HUES48 (cell line): Measurements from ENCODE around the gene PHF3.

Source experiments
- H3K27ac ChIP-seq: one replicate; pipeline ENCODE4 v1.7.0; 2013; ENCODE audit warnings: low read depth, low read length, inconsistent platforms
- H3K27me3 ChIP-seq: 2 replicates; pipeline ENCODE4 v1.6.1; 2013; ENCODE audit warnings: mild to moderate bottlenecking, low read length; ENCODE audit not compliant: control insufficient read depth, insufficient read depth
- H3K36me3 ChIP-seq: 2 replicates; pipeline ENCODE4 v1.6.1; 2013; ENCODE audit warnings: low read length; ENCODE audit not compliant: control insufficient read depth, insufficient read depth
- H3K4me1 ChIP-seq: 2 replicates; pipeline ENCODE4 v1.6.1; 2013; ENCODE audit warnings: mild to moderate bottlenecking, low read length; ENCODE audit not compliant: control insufficient read depth, insufficient read depth
- H3K4me3 ChIP-seq: 2 replicates; pipeline ENCODE4 v1.5.1; 2013; ENCODE audit warnings: mild to moderate bottlenecking, low read depth, low read length
- H3K9ac ChIP-seq: 2 replicates; pipeline ENCODE4 v1.6.1; 2013; ENCODE audit warnings: mild to moderate bottlenecking, low read depth, low read length, moderate library complexity
- H3K9me3 ChIP-seq: 2 replicates; pipeline ENCODE4 v1.6.1; 2013; ENCODE audit warnings: low read length; ENCODE audit not compliant: control insufficient read depth, insufficient read depth

The PHF3 gene

DNA sequence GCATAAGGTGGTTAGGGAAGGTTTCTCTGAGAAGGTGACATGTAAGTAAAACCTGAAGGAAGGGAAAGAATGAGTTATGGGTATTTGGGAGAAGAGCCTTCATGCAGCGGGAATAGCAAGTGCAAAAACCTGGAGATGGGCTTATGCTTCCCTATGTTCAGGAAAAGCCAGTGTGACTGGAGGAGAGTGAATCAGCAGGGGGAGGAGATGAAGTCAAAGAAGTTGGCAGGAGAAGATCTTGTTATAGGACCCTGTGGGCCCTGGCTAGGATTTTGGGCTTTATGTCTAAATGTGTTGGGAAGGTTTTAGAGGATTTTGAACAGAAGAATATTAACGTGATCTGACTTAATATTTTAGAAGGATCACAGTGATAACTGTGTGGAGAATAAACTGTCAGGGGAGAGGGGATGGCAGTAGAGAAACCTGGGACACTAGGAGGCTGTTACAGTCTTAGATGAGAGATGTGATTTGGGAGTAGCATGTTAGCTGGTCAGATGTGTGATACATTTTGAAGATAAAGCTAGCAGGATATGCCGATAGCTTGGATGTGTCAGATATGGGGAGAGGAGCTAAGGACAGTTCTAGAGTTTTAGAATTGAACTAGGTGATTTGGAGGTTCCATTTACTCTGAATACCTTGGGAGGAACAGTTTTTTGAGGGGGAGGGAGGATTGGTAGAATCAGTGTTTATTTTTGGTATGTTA lies 41.0 kb downstream of the PHF3 start:
- Histone ChIP-seq H3K9me3 (no peaks in the 10 kb centered on the region), H3K36me3 (peaks cover 15% of the 10 kb centered on the region), H3K27me3 (no peaks in the 10 kb centered on the region), H3K9ac (no peak overlapping the region), H3K27ac (no peak overlapping the region), H3K4me3 (no peak overlapping the region), H3K4me1 (peaks cover 37% of the 10 kb centered on the region)

GRCh38 chr6:63677282-63677681 lies 41.7 kb downstream of the PHF3 start:
- Histone ChIP-seq H3K4me1 (peaks cover 37% of the 10 kb centered on the region), H3K36me3 (peaks cover 15% of the 10 kb centered on the region), H3K27ac (no peak overlapping the region), H3K4me3 (no peak overlapping the region), H3K27me3 (no peaks in the 10 kb centered on the region), H3K9me3 (no peaks in the 10 kb centered on the region), H3K9ac (no peak overlapping the region)

- Histone ChIP-seq H3K36me3 (peaks cover 54% of the 10 kb centered on the region), H3K9ac (no peak overlapping the region), H3K4me3 (no peak overlapping the region), H3K9me3 (no peaks in the 10 kb centered on the region), H3K27ac (no peak overlapping the region), H3K4me1 (0 out of 2 replicates have a peak, but pooled peaks cover 4% of the 10 kb centered on the region), H3K27me3 (no peaks in the 10 kb centered on the region)
These were observed 47.5 kb downstream of the PHF3 start for GRCh38 chr6:63683071-63683603.

DNA sequence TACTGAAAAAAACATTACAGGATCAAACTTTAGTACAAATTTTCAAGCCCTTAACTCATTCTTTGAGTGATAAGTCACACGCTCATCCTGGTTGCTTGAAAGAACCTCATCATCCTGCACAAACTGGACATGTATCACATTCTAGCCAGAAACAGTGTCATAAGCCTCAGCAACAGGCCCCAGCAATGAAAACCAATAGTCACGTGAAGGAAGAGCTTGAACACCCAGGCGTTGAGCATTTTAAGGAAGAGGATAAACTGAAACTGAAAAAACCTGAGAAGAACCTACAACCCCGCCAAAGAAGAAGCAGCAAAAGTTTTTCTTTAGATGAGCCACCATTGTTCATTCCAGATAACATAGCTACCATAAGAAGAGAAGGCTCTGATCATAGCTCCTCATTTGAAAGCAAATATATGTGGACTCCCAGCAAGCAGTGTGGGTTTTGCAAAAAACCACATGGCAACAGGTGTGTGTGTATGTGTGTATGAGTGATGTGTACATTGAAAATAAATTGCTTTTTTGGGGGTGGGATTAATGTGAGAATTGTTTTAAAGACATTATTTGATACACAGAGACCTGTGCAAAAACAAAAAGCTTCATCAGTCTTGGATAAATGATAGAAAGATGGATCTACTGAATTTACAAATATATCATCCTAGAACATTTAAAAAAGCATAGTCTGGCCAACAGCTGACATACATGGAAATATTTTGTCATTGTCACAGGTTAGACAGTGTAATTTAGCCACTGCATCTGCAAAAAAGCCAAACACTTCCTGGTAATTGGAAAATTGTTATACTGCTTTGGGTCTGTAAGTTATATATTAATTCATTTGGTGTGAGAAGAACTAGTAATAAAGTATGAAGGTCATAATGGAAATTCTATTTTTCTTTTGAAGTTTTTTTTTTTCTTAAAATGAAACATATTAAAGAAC lies 50.1 kb downstream of the PHF3 start:
- H3K9ac ChIP-seq = no peak overlapping the region
- H3K4me3 ChIP-seq = no peak overlapping the region
- H3K36me3 ChIP-seq = peaks cover 44% of the 10 kb centered on the region
- no peaks in the 10 kb centered on the region for H3K4me1 ChIP-seq
- H3K9me3 ChIP-seq = no peaks in the 10 kb centered on the region
- no peak overlapping the region for H3K27ac ChIP-seq
- H3K27me3 ChIP-seq = no peaks in the 10 kb centered on the region

- Histone ChIP-seq H3K9ac (no peak overlapping the region), H3K9me3 (no peaks in the 10 kb centered on the region), H3K4me3 (no peak overlapping the region), H3K4me1 (no peaks in the 10 kb centered on the region), H3K27ac (no peak overlapping the region), H3K27me3 (no peaks in the 10 kb centered on the region), H3K36me3 (peaks cover 34% of the 10 kb centered on the region)
These were observed 53.8 kb downstream of the PHF3 start for GRCh38 chr6:63689421-63689820.

DNA sequence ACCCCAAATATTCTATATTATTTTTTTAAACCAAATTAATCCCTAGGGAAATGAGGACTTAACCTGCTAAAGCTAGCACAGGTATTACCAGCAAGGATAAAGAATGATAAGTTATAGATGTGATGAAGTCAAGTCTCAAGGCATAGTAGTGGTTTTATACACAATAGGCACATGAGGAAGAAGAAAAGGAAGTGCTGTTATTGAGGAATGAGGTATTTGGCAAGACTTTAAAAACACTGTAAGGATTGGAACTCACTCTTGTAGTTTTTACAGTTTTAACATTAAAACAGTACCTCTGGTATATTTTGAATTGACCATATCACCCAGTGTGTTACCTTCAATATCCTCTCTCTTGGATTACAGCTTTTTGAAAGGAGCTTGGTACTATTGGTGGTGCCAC lies 54.6 kb downstream of the PHF3 start:
- Histone ChIP-seq H3K27me3 (no peaks in the 10 kb centered on the region), H3K4me3 (no peak overlapping the region), H3K9me3 (no peaks in the 10 kb centered on the region), H3K4me1 (no peaks in the 10 kb centered on the region), H3K9ac (no peak overlapping the region), H3K36me3 (peaks cover 34% of the 10 kb centered on the region), H3K27ac (no peak overlapping the region)

- Histone ChIP-seq H3K27me3 (no peaks in the 10 kb centered on the region), H3K4me1 (no peaks in the 10 kb centered on the region), H3K9me3 (no peaks in the 10 kb centered on the region), H3K36me3 (peaks cover 97% of the 10 kb centered on the region), H3K27ac (no peak overlapping the region), H3K4me3 (no peak overlapping the region), H3K9ac (no peak overlapping the region)
These were observed 70.1 kb downstream of the PHF3 start for GRCh38 chr6:63705707-63706106.

- Histone ChIP-seq H3K4me1 (no peaks in the 10 kb centered on the region), H3K27ac (no peak overlapping the region), H3K4me3 (no peak overlapping the region), H3K9me3 (no peaks in the 10 kb centered on the region), H3K9ac (no peak overlapping the region), H3K27me3 (no peaks in the 10 kb centered on the region), H3K36me3 (peaks cover 97% of the 10 kb centered on the region)
These were observed 71.0 kb downstream of the PHF3 start for GRCh38 chr6:63706630-63707029.

- Histone ChIP-seq H3K4me3 (no peak overlapping the region), H3K27ac (no peak overlapping the region), H3K9me3 (no peaks in the 10 kb centered on the region), H3K36me3 (peaks cover 97% of the 10 kb centered on the region), H3K27me3 (no peaks in the 10 kb centered on the region), H3K9ac (no peak overlapping the region), H3K4me1 (no peaks in the 10 kb centered on the region)
These were observed 73.0 kb downstream of the PHF3 start for GRCh38 chr6:63708631-63709030.

DNA sequence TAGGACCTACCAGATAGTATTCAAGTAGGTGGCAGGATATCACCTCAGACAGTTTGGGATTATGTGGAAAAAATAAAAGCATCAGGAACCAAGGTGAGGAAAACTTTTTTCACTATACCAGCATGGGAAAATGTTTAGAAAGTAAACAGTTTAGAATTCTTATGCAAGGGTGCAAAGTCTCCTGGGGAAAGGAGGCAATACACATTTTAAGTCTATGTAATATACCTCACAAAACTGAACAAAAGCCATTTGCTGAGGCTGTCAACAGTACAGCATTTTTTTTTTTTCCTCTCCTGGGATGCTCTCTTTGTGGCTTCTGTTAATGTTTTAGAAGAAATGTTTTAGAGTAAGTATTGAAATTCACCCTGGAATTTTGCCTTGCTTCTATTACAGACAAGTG lies 73.5 kb downstream of the PHF3 start:
- Histone ChIP-seq H3K9me3 (no peaks in the 10 kb centered on the region), H3K27me3 (no peaks in the 10 kb centered on the region), H3K9ac (no peak overlapping the region), H3K27ac (no peak overlapping the region), H3K4me1 (no peaks in the 10 kb centered on the region), H3K4me3 (no peak overlapping the region), H3K36me3 (peaks cover 97% of the 10 kb centered on the region)

- peaks cover 65% of the 10 kb centered on the region for H3K36me3 ChIP-seq
- no peak overlapping the region for H3K27ac ChIP-seq
- no peaks in the 10 kb centered on the region for H3K9me3 ChIP-seq
- H3K27me3 ChIP-seq = no peaks in the 10 kb centered on the region
- H3K4me3 ChIP-seq = no peak overlapping the region
- no peaks in the 10 kb centered on the region for H3K4me1 ChIP-seq
- no peak overlapping the region for H3K9ac ChIP-seq
These were observed 77.7 kb downstream of the PHF3 start for GRCh38 chr6:63713332-63713731.
